ENCODE data around the gene IQCK.

Gene IQCK

DNA sequence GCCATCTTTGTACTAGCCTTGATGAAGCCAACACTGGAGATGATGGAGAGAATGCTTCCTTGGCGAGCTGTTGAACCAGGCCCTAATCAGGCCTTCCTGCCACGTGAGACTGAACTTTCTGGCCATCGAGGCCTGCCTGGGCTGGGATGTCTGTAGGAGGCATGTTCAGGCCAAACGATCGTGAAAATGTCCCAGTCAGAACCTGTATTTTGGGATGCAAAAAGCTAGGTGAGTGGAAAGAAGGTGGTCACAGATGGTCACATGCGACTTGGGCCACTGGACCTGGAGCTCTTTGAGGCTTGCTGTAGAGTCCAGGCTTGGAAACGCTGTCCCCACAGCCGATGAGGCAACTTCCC, 12.9 kb upstream of the IQCK start:
- no peak for DNase-seq (ENCODE audit: low read depth)
- TF ChIP-seq, protein P1, sequence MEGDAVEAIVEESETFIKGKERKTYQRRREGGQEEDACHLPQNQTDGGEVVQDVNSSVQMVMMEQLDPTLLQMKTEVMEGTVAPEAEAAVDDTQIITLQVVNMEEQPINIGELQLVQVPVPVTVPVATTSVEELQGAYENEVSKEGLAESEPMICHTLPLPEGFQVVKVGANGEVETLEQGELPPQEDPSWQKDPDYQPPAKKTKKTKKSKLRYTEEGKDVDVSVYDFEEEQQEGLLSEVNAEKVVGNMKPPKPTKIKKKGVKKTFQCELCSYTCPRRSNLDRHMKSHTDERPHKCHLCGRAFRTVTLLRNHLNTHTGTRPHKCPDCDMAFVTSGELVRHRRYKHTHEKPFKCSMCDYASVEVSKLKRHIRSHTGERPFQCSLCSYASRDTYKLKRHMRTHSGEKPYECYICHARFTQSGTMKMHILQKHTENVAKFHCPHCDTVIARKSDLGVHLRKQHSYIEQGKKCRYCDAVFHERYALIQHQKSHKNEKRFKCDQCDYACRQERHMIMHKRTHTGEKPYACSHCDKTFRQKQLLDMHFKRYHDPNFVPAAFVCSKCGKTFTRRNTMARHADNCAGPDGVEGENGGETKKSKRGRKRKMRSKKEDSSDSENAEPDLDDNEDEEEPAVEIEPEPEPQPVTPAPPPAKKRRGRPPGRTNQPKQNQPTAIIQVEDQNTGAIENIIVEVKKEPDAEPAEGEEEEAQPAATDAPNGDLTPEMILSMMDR (IDR thresholded peaks at IDR 0.05; ENCODE audit: insufficient read depth, low read depth, low read length, missing control alignments): no peak
- H3K4me3 ChIP-seq (ENCODE audit: low read length): no peak overlapping the region

DNA sequence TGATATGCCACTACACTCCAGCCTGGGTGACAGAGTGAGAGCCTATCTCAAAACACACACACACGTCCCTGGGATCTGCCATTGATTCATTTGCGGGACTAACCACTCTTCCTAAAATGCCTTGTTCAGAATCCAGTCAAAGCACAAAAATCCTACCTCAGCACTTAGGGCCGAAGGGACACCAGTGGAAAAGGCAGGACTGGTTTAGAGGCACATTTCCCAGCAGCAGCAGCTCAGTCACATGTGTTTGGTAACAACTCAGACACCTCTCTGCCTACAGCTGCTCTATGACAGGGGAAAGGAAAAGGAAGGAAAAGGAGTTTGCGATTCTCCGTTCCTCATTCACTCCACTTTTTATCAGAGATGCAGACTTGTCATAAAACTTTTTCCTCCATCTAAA, 12.2 kb upstream of the IQCK start:
- no peak overlapping the region for H3K4me3 ChIP-seq (ENCODE audit: low read length)
- DNase-seq (ENCODE audit: low read depth): no peak
- TF ChIP-seq, protein P1 (IDR thresholded peaks at IDR 0.05; ENCODE audit: insufficient read depth, low read depth, low read length, missing control alignments): no peak

DNA sequence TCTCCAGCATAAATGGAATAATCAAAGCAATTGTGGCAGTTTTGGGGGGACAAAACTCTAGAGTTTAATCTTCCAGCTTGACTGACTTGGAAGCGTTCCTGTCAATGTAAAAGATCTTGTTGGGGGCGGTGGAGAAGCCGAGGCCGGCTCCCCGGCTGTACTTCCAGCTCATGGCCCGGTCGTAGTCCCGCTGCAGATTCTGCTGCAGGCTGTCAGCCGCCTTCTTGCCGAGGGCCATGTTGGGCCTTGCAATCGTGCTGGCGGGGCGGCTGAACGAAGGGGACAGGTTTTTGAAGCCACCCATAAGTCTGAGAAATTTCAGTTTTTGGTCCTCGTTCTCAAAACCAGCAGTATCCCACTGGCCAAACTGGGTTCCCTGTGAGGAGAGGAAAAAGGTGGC, 11.2 kb upstream of the IQCK start:
- H3K4me3 ChIP-seq (ENCODE audit: low read length): no peak overlapping the region
- TF ChIP-seq, protein P1 (IDR thresholded peaks at IDR 0.05; ENCODE audit: insufficient read depth, low read depth, low read length, missing control alignments): no peak
- no peak for DNase-seq (ENCODE audit: low read depth)

DNA sequence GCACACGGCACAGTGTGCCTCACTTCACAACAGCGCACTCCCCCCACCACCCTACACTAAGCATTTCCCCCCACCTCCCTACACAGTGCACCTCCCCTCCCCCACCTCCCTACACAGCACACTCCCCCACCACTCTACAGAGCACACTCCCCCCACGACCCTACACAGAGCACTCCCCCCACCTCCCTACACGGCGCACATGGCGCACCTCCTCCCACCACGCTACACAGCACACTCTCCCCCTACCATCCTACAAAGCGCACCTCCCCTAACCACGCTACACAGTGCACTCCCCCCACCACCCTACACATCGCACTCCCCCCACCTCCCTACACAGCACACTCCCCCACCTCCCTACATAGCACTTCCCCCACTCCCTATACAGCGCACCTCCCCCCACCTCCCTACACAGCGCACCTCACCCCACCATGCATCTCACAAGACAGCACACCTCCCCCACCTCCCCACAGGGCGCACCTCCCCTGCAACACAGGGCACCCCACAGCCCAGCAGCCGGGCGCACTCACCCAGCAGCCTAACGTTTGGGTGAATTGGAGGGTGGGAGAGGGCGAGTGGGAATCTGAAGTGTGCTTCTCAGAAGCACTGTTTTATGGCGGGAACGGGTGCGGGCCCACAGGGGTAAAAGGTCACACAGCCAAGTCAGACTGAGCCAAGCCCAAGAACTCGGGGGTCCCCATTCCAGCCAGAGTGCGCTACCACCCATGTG, 10.3 kb upstream of the IQCK start:
- no peak overlapping the region for H3K4me3 ChIP-seq (ENCODE audit: low read length)
- TF ChIP-seq, protein P1 (IDR thresholded peaks at IDR 0.05; ENCODE audit: insufficient read depth, low read depth, low read length, missing control alignments): no peak
- DNase-seq (ENCODE audit: low read depth): no peak

DNA sequence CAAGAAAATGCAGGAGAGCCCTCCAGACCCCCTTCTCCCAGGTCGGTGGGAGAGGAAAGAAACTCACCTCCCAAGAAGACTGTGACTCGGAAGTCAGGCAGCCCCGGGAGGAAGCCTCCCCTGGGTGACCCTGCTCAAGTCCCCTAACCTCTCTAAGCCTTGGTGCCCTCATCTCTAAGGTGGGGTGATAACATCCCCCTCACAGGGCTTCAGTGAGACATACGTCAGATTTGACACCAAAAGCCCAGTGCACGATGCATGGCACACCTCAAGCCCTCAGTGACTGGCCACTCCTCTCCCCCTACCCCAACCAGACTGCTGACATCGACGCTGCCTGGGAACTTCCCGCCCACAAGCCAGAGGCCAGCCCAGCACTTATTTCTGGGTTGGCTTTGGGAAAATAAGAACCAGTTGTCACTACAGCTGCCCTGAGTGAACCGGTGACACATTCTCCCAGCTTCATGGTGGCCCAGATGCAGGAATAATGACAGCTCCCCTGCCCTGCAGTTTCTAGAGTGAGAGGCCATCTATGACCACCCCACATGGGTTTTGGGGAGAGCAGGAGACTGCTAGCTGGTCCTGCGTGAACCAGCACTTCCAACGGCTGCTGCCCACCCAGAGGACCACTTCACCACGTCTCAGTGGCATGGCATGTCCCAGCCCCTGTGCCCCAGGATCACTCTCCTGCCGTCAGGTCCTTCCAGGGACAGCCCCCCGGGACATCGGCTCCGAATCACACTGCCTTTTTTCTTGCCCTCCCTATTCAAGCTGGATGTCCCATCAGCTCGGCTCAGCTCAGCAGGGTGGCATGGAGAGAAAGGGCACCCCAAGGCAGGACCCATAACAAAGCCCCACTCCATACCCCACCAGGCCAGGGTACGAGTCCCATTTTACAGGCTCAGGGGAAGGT, 9.5 kb upstream of the IQCK start:
- TF ChIP-seq, protein P1 (IDR thresholded peaks at IDR 0.05; ENCODE audit: insufficient read depth, low read depth, low read length, missing control alignments): no peak
- H3K4me3 ChIP-seq (ENCODE audit: low read length): no peak overlapping the region
- no peak for DNase-seq (ENCODE audit: low read depth)

DNA sequence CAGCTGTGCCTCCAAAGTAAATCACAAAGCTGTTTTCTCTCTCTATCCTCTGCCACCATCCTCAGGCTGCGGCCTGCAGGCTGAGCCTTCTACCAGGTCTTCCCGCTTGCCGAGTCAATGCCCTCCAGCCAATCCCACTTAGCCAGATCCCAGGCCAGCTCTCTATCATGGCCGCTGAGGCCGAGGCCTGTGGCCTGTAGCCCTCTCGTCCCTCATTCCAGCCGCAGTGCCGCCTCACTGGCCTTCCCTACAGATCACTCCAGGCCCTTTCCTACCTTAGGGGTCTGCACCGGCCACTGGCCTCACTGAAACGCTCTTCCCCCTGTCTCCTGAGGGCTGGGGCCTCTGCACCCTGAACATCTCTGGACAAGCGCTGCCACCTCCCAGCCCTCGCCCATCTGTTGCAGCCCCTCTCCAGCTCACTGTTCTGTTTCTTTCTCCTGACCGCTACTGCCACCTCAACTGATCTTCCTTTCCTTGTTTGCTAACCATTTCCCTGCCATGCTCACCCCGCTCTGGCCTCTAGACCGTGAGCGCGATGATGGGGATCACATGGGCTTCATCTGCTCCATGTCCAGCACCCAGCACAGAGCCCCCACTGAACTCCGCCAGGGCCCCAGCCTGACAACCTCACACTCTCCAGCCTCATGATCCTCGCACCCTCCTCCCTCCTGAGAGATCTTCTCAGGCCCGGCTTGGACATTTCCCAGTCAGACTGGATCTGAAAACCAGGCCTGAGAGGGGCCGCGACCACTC, 8.5 kb upstream of the IQCK start:
- H3K4me3 ChIP-seq (ENCODE audit: low read length): no peak overlapping the region
- no peak for DNase-seq (ENCODE audit: low read depth)
- TF ChIP-seq, protein P1 (IDR thresholded peaks at IDR 0.05; ENCODE audit: insufficient read depth, low read depth, low read length, missing control alignments): no peak

Data from epithelial cell of esophagus (primary cell).